ENCODE results near the gene TTBK1.
"Not testable (repeated sequence)": the region's sequence is repeated elsewhere in the genome, so short reads cannot be mapped to it uniquely, and the experiment has no call there.

Gene TTBK1

GRCh38 chr6:43290339-43290904, 47.1 kb downstream of the TTBK1 start:
- no peak for FAIRE-seq

- FAIRE-seq: no peak
These were observed 47.6 kb downstream of the TTBK1 start for GRCh38 chr6:43290905-43291355.

GRCh38 chr6:43291708-43292107, 48.4 kb downstream of the TTBK1 start:
- FAIRE-seq: no peak

GRCh38 chr6:43292341-43292740, 49.1 kb downstream of the TTBK1 start:
- FAIRE-seq: no peak

GRCh38 chr6:43292763-43293318, 49.6 kb downstream of the TTBK1 start:
- FAIRE-seq: no peak

GRCh38 chr6:43293698-43294097, 50.4 kb downstream of the TTBK1 start:
- no peak for FAIRE-seq

GRCh38 chr6:43294536-43294935, 51.3 kb downstream of the TTBK1 start:
- FAIRE-seq: no peak

- FAIRE-seq: no peak
These were observed 52.2 kb downstream of the TTBK1 start for GRCh38 chr6:43295456-43295855.

GRCh38 chr6:43296780-43297497, 53.7 kb downstream of the TTBK1 start:
- no peak for FAIRE-seq

GRCh38 chr6:43297644-43298564, 54.6 kb downstream of the TTBK1 start, which contains the start of gene SLC22A7:
TSS of gene SLC22A7 (plus strand) at chr6:43298260. CDS start at chr6:43298359, 99 bp downstream.
- no peak for FAIRE-seq

- FAIRE-seq: no peak
These were observed 55.5 kb downstream of the TTBK1 start for GRCh38 chr6:43298565-43299337.

- no peak for FAIRE-seq
These were observed 56.3 kb downstream of the TTBK1 start for GRCh38 chr6:43299338-43300293.

- FAIRE-seq: no peak
These were observed 58.0 kb downstream of the TTBK1 start for GRCh38 chr6:43301081-43301870.

- no peak for FAIRE-seq
These were observed 58.8 kb downstream of the TTBK1 start for GRCh38 chr6:43302126-43302525.

- not testable (repeated sequence) for FAIRE-seq
These were observed 59.7 kb downstream of the TTBK1 start for GRCh38 chr6:43303006-43303405.

GRCh38 chr6:43303751-43304331, 60.6 kb downstream of the TTBK1 start:
- no peak for FAIRE-seq

GRCh38 chr6:43304361-43304760, 61.1 kb downstream of the TTBK1 start:
- no peak for FAIRE-seq

GRCh38 chr6:43304882-43305281, 61.6 kb downstream of the TTBK1 start:
- FAIRE-seq: no peak

- no peak for FAIRE-seq
These were observed 62.8 kb downstream of the TTBK1 start for GRCh38 chr6:43306086-43306485.

Data from A204.1 (cell line).